ENCODE measurements around the gene NCKAP5. TPM values are rescaled to one million over a fixed set of nuclear protein-coding genes. Genes with fewer than 3 reads are reported as not detected.

Gene NCKAP5
- total and polyA plus RNA-seq, 8 donors, result 4.0 to 22.1 (median 14.4) TPM

GRCh38 chr2:132875193-132875592 lies 693.1 kb downstream of the NCKAP5 start:
- no peaks in the 10 kb centered on the region for H3K27me3 ChIP-seq
- H3K4me3 ChIP-seq, result no peak overlapping the region
- no peaks in the 10 kb centered on the region for H3K9me3 ChIP-seq
- TF ChIP-seq, protein P1, sequence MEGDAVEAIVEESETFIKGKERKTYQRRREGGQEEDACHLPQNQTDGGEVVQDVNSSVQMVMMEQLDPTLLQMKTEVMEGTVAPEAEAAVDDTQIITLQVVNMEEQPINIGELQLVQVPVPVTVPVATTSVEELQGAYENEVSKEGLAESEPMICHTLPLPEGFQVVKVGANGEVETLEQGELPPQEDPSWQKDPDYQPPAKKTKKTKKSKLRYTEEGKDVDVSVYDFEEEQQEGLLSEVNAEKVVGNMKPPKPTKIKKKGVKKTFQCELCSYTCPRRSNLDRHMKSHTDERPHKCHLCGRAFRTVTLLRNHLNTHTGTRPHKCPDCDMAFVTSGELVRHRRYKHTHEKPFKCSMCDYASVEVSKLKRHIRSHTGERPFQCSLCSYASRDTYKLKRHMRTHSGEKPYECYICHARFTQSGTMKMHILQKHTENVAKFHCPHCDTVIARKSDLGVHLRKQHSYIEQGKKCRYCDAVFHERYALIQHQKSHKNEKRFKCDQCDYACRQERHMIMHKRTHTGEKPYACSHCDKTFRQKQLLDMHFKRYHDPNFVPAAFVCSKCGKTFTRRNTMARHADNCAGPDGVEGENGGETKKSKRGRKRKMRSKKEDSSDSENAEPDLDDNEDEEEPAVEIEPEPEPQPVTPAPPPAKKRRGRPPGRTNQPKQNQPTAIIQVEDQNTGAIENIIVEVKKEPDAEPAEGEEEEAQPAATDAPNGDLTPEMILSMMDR (IDR thresholded peaks at IDR 0.05), result no peak
- ATAC-seq (no peak), DNase-seq (no peak)
- intact Hi-C loops (cut with DNase I), result no loop called here
- no peak overlapping the region for H3K27ac ChIP-seq
- no peaks in the 10 kb centered on the region for H3K36me3 ChIP-seq
- no peaks in the 10 kb centered on the region for H3K4me1 ChIP-seq

DNA sequence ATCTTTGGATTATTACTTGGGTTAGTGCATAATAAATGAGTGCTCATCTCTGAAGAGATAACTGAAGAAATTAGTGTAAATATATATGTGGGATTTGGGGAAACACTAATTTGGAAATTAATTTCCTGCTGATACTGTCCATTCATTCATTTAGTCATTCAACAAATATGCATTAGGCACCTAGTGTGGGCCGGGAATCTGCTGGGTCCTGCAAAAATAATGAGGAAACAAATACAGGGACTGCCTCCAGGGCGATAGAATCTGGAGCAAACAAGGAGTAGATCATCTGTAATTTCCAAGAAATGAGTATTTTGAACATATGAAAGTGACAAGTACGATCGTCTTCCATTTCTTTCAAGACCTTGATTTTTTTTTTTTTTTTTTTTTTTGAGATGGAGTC lies 694.5 kb downstream of the NCKAP5 start:
- Histone ChIP-seq H3K4me1 (no peaks in the 10 kb centered on the region), H3K27me3 (no peaks in the 10 kb centered on the region), H3K9me3 (no peaks in the 10 kb centered on the region), H3K27ac (no peak overlapping the region), H3K4me3 (no peak overlapping the region), H3K36me3 (no peaks in the 10 kb centered on the region)
- TF ChIP-seq, protein P1 (IDR thresholded peaks at IDR 0.05), result no peak
- DNase-seq, result no peak
- intact Hi-C loops (cut with DNase I), result no loop called here
- ATAC-seq, result no peak

DNA sequence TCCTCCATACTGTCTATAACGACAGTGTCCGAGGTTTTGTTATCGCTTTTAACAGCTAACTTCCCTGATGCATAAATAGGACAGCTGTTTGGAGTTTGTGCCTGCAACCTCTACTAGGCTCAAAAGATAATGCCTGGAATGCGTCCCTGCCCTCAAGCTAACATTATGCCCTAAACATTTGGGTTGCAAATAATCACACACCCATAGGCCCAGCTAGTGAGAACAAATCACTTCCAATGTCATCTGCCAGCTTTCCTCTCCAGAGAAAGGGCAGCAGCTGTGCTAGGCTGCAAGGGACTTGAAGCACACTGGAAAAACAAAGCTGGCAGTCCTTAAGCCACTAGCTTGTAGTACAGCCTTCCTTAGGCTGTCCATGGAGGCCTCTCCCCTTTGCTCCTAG lies 696.4 kb downstream of the NCKAP5 start:
- H3K9me3 ChIP-seq, result no peaks in the 10 kb centered on the region
- H3K4me3 ChIP-seq, result no peak overlapping the region
- H3K27me3 ChIP-seq, result no peaks in the 10 kb centered on the region
- DNase-seq, result peak in 2 of 4 donors; percentile 10 to 16
- H3K27ac ChIP-seq, result no peak overlapping the region
- ATAC-seq, result no peak
- H3K4me1 ChIP-seq, result no peaks in the 10 kb centered on the region
- intact Hi-C loops (cut with DNase I), result no loop called here
- no peaks in the 10 kb centered on the region for H3K36me3 ChIP-seq
- TF ChIP-seq, protein P1 (IDR thresholded peaks at IDR 0.05), result no peak

- H3K27ac ChIP-seq, result no peak overlapping the region
- TF ChIP-seq, protein P1 (IDR thresholded peaks at IDR 0.05), result no peak
- no peak for DNase-seq
- H3K9me3 ChIP-seq, result no peaks in the 10 kb centered on the region
- no peak overlapping the region for H3K4me3 ChIP-seq
- ATAC-seq, result no peak
- H3K27me3 ChIP-seq, result no peaks in the 10 kb centered on the region
- H3K36me3 ChIP-seq, result no peaks in the 10 kb centered on the region
- intact Hi-C loops (cut with DNase I), result no loop called here
- no peaks in the 10 kb centered on the region for H3K4me1 ChIP-seq
These were observed 704.3 kb downstream of the NCKAP5 start for GRCh38 chr2:132863961-132864360.

DNA sequence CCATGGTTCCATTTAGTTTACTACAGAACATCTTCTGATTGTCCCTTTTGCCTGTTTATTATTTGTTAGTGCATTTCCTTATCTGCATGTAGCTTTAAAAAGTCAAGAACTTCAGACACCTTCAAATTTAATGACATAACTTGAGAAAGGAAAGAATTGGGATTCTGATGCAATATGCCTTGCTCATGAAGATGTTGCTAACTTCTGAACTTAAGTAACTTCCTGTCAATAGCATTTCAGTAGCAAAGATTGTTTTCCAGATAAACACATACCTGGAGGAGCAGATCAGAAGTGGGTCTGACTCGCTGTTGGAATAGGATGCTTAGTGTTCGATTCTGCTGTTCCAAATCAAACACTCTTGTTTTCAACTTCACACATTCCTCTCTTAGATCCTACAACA lies 708.0 kb downstream of the NCKAP5 start:
- Histone ChIP-seq H3K27me3 (no peaks in the 10 kb centered on the region), H3K4me1 (no peaks in the 10 kb centered on the region), H3K36me3 (no peaks in the 10 kb centered on the region), H3K4me3 (no peak overlapping the region), H3K27ac (no peak overlapping the region), H3K9me3 (no peaks in the 10 kb centered on the region)
- ATAC-seq (no peak), DNase-seq (no peak)
- TF ChIP-seq, protein P1 (IDR thresholded peaks at IDR 0.05), result no peak
- intact Hi-C loops (cut with DNase I), result no loop called here
